Measurements from ENCODE around the gene C1RL. TPM values are rescaled to one million over a fixed set of nuclear protein-coding genes. Genes with fewer than 3 reads are reported as not detected.

The C1RL gene
- total RNA-seq, 1 experiment from 2014 or later = 17.7 TPM

DNA sequence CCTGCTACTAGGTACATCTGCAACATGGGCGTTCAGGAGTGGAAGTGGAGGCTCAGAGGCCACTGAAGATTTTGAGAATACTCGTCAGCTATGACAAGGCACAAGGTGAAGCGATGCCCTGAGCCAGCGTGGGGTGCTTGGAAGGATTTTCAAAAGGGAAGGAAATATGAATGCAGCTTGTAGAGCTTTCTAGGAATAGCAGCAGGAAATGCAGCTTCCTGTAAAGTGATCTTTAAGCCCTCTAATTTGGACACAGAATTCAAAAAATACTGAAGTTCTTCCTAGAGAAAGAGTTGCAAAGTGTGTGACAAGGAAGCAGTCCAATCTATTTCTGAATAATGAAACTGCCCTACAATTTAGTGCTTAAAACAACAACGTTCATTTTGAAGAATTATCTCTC lies 61.7 kb downstream of the C1RL start:
- Mint-ChIP-seq H3K9me3 (peaks cover 5% of the 10 kb centered on the region; the same call in 1 of the 2 replicates), H3K4me1 (no peaks in the 10 kb centered on the region), H3K27ac (no peak overlapping the region), H3K36me3 (no peaks in the 10 kb centered on the region), H3K4me3 (no peak overlapping the region), H3K27me3 (ENCODE audit: low read depth) (peaks cover 6% of the 10 kb centered on the region; the same call in 1 of the 2 replicates)
- ChIA-PET POLR2A (no interaction called here), CTCF (no interaction called here)
- TF ChIP-seq KAT7 (CRISPR knock-in tag; IDR thresholded peaks at IDR 0.05; ENCODE audit: borderline replicate concordance) (no peak), ZNF263 (CRISPR knock-in tag; IDR thresholded peaks at IDR 0.05; ENCODE audit: low read depth) (no peak), ZNF317 (CRISPR knock-in tag; IDR thresholded peaks at IDR 0.05; ENCODE audit: borderline replicate concordance, low read depth) (no peak)
- TF ChIP-seq, protein P1, sequence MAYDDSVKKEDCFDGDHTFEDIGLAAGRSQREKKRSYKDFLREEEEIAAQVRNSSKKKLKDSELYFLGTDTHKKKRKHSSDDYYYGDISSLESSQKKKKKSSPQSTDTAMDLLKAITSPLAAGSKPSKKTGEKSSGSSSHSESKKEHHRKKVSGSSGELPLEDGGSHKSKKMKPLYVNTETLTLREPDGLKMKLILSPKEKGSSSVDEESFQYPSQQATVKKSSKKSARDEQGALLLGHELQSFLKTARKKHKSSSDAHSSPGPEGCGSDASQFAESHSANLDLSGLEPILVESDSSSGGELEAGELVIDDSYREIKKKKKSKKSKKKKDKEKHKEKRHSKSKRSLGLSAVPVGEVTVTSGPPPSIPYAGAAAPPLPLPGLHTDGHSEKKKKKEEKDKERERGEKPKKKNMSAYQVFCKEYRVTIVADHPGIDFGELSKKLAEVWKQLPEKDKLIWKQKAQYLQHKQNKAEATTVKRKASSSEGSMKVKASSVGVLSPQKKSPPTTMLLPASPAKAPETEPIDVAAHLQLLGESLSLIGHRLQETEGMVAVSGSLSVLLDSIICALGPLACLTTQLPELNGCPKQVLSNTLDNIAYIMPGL (CRISPR knock-in tag; IDR thresholded peaks at IDR 0.05) = no peak
- TF ChIP-seq, protein P2, sequence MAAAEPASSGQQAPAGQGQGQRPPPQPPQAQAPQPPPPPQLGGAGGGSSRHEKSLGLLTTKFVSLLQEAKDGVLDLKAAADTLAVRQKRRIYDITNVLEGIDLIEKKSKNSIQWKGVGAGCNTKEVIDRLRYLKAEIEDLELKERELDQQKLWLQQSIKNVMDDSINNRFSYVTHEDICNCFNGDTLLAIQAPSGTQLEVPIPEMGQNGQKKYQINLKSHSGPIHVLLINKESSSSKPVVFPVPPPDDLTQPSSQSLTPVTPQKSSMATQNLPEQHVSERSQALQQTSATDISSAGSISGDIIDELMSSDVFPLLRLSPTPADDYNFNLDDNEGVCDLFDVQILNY (CRISPR knock-in tag; IDR thresholded peaks at IDR 0.05) = no peak
- DNase-seq (ENCODE audit: low spot score) (no peak), ATAC-seq (no peak)

DNA sequence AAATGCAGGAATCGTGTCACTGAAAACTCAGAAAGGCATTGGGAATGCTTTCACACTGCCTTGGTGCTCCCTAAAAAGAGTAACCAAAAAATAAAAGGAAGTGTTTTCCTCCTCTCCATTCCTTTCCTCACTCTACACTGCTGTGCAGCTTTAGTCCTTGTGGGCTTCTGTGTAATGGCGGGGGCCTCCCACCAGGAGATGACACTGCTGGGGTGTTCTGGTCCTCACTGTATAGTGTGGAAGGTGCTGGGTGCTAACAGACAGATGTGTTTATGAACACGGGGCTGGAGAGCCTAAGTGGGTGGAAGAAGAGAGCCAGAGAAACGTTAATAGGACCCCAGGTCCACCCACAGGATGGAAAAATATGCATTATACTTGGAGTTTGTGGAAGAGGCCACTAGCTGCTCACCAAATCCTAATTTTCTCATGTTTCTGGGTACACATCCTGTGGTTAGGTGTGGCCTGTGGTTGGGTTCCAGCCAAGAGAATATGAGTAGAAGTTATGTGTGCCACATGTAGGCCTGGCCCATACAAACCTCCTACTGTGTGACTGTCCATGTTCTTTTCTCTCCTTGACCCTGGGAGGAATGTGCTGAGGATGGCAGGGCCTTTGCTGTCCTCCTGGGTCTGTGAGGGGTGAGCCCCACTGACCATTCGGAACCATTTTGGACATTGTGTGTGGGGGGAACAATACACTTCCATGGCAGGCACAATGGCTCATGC lies 62.5 kb downstream of the C1RL start:
- DNase-seq (ENCODE audit: low spot score) (no peak), ATAC-seq (no peak)
- H3K36me3 Mint-ChIP-seq = no peaks in the 10 kb centered on the region
- CTCF ChIA-PET = no interaction called here
- no peak for TF ChIP-seq NFE2L1 (CRISPR knock-in tag; IDR thresholded peaks at IDR 0.05)
- TF ChIP-seq ZNF423 (CRISPR knock-in tag; IDR thresholded peaks at IDR 0.05) = no peak
- TF ChIP-seq GTF2I (CRISPR knock-in tag; conservative IDR thresholded peaks at IDR 0.05) = no peak
- no peak for TF ChIP-seq ATF1 (CRISPR knock-in tag; IDR thresholded peaks at IDR 0.05)
- TF ChIP-seq, protein P3, sequence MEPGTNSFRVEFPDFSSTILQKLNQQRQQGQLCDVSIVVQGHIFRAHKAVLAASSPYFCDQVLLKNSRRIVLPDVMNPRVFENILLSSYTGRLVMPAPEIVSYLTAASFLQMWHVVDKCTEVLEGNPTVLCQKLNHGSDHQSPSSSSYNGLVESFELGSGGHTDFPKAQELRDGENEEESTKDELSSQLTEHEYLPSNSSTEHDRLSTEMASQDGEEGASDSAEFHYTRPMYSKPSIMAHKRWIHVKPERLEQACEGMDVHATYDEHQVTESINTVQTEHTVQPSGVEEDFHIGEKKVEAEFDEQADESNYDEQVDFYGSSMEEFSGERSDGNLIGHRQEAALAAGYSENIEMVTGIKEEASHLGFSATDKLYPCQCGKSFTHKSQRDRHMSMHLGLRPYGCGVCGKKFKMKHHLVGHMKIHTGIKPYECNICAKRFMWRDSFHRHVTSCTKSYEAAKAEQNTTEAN (CRISPR knock-in tag; IDR thresholded peaks at IDR 0.05) = no peak
- no peak for TF ChIP-seq NR2C2 (CRISPR knock-in tag; IDR thresholded peaks at IDR 0.05)
- no peak for TF ChIP-seq ZNF232 (CRISPR knock-in tag; IDR thresholded peaks at IDR 0.05)
- TF ChIP-seq, protein P4, sequence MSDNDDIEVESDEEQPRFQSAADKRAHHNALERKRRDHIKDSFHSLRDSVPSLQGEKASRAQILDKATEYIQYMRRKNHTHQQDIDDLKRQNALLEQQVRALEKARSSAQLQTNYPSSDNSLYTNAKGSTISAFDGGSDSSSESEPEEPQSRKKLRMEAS (CRISPR knock-in tag; IDR thresholded peaks at IDR 0.05) = no peak
- TF ChIP-seq, protein P5, sequence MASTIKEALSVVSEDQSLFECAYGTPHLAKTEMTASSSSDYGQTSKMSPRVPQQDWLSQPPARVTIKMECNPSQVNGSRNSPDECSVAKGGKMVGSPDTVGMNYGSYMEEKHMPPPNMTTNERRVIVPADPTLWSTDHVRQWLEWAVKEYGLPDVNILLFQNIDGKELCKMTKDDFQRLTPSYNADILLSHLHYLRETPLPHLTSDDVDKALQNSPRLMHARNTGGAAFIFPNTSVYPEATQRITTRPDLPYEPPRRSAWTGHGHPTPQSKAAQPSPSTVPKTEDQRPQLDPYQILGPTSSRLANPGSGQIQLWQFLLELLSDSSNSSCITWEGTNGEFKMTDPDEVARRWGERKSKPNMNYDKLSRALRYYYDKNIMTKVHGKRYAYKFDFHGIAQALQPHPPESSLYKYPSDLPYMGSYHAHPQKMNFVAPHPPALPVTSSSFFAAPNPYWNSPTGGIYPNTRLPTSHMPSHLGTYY (CRISPR knock-in tag; IDR thresholded peaks at IDR 0.05) = no peak
- H3K4me3 Mint-ChIP-seq = no peak overlapping the region
- no peak overlapping the region for H3K27ac Mint-ChIP-seq
- peaks cover 5% of the 10 kb centered on the region; the same call in 1 of the 2 replicates for H3K9me3 Mint-ChIP-seq
- peaks cover 2% of the 10 kb centered on the region; the same call in 1 of the 2 replicates for H3K27me3 Mint-ChIP-seq (ENCODE audit: low read depth)
- POLR2A ChIA-PET = no interaction called here
- no peaks in the 10 kb centered on the region for H3K4me1 Mint-ChIP-seq

DNA sequence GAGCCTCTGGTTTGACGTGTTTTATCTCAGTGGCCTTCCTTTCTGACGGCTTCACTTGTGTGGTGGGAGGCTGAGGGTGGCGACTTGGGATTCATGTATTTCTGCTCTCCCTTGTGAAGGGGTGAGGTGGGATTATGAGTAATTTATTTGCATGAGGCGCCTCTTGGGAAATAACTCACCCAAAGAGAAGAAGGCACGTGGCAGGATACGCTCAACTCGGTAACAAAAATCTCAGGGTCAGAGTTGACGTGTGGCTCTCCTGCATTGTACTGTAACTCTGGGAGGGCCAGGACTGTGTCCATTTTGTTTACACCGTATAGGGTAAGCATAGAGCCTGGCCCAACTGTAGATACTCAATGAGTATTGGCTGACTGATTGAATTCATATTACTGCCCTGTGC lies 63.1 kb downstream of the C1RL start:
- no peak for TF ChIP-seq ESRRA (CRISPR knock-in tag; IDR thresholded peaks at IDR 0.05; ENCODE audit: borderline replicate concordance)
- TF ChIP-seq, protein P6, sequence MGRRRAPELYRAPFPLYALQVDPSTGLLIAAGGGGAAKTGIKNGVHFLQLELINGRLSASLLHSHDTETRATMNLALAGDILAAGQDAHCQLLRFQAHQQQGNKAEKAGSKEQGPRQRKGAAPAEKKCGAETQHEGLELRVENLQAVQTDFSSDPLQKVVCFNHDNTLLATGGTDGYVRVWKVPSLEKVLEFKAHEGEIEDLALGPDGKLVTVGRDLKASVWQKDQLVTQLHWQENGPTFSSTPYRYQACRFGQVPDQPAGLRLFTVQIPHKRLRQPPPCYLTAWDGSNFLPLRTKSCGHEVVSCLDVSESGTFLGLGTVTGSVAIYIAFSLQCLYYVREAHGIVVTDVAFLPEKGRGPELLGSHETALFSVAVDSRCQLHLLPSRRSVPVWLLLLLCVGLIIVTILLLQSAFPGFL (CRISPR knock-in tag; IDR thresholded peaks at IDR 0.05; ENCODE audit: borderline replicate concordance) = no peak
- ChIA-PET CTCF (no interaction called here), POLR2A (no interaction called here)
- Mint-ChIP-seq H3K9me3 (peaks cover 5% of the 10 kb centered on the region; the same call in 1 of the 2 replicates), H3K36me3 (no peaks in the 10 kb centered on the region), H3K4me1 (peaks cover 2% of the 10 kb centered on the region; the same call in 1 of the 2 replicates), H3K27me3 (ENCODE audit: low read depth) (no peaks in the 10 kb centered on the region), H3K27ac (no peak overlapping the region), H3K4me3 (no peak overlapping the region)
- no peak for DNase-seq (ENCODE audit: low spot score)
- no peak for ATAC-seq

Other genes starting within 250 kb of the C1RL start
- gene TPI1, start 241.7 kb downstream of the C1RL start, total RNA-seq (2021) = 1,045 to 1,242 TPM (median 1,195 TPM) in 3 replicates
- 21.2 to 25.5 TPM (median 22.7 TPM) in 3 replicates for gene SPSB2, start 235.9 kb downstream of the C1RL start, total RNA-seq (2021)
- 3.1 to 5.3 TPM (median 4.9 TPM) in 3 replicates for gene LRRC23, start 204.4 kb downstream of the C1RL start, total RNA-seq (2021)
- 118 to 170 TPM (median 165 TPM) in 3 replicates for gene ENO2, start 194.6 kb downstream of the C1RL start, total RNA-seq (2021)
- 80.0 to 87.1 TPM (median 80.5 TPM) in 3 replicates for gene ATN1, start 181.3 kb downstream of the C1RL start, total RNA-seq (2021)
- gene RNU7-1, start 165.4 kb downstream of the C1RL start, total RNA-seq (2021) = not detected in 3 replicates
- 158 to 181 TPM (median 172 TPM) in 3 replicates for gene C12orf57, start 165.2 kb downstream of the C1RL start, total RNA-seq (2021)
- 27.1 to 34.7 TPM (median 34.5 TPM) in 3 replicates for gene PTPN6, start 157.9 kb downstream of the C1RL start, total RNA-seq (2021)
- 350 to 397 TPM (median 352 TPM) in 3 replicates for gene PHB2, start 138.6 kb downstream of the C1RL start, total RNA-seq (2021)
- gene EMG1, start 138.3 kb downstream of the C1RL start, total RNA-seq (2021) = 59.3 to 78.6 TPM (median 59.8 TPM) in 3 replicates
- gene LPCAT3, start 90.7 kb downstream of the C1RL start, total RNA-seq (2021) = 35.3 to 40.0 TPM (median 36.2 TPM) in 3 replicates
- 6.2 to 8.8 TPM (median 7.6 TPM) in 3 replicates for gene C1S, start 48.5 kb downstream of the C1RL start, total RNA-seq (2021)
- gene C1R, start 16.8 kb downstream of the C1RL start, total RNA-seq (2021) = 8.4 to 9.8 TPM (median 8.9 TPM) in 3 replicates
- gene RBP5, start 19.7 kb upstream of the C1RL start, total RNA-seq (2021) = 4.1 to 5.4 TPM (median 4.7 TPM) in 3 replicates
- gene CLSTN3, start 21.2 kb upstream of the C1RL start, total RNA-seq (2021) = 23.7 to 28.2 TPM (median 24.7 TPM) in 3 replicates
- 61.4 to 68.9 TPM (median 63.4 TPM) in 3 replicates for gene PEX5, start 80.5 kb upstream of the C1RL start, total RNA-seq (2021)
- gene ACSM4, start 194.9 kb upstream of the C1RL start, total RNA-seq (2021) = not detected in 3 replicates

All from WTC11 (cell line).